Heart left ventricle (tissue), 13 donors: ENCODE measurements around the gene FNDC3B.

Source experiments
- POLR2A ChIP-seq, 2 donors: fragments of 450-650 bp; IDR thresholded peaks; one replicate each; pipeline ENCODE4 v1.6.1; 2017; ENCODE audit warnings: antibody characterized with exemption in 2 of 2, mild to moderate bottlenecking in 2 of 2, moderate library complexity in 2 of 2
- TF ChIP-seq, protein P1 (sequence below), 12 donors: fragments of 200-600 bp; sonication (generic) in 4 of 12; IDR thresholded peaks; one replicate each; pipeline versions ENCODE4 v1.5.0 to v1.8.0; 2018 to 2022; ENCODE audit warnings: antibody characterized with exemption in 12 of 12, mild to moderate bottlenecking in 5 of 12
- donor health status: ischemic (EF 13 %, LVEDD 7.1; RV severe dilation, severe dysfunction).
- donor health status: DM: no; HTN: yes; CAD: no.
- donor health status: DM: no; HTN: no; CAD: no.
- donor health status: ischemic (EF 25% LVEDD 6.9; RV normal size, moderate dysfunction).
- donor health status: ischemic (EF 25% LVEDD 5.7; RV mildly dilated, moderate dysfunction).
- donor health status: ischemic (EF 35%, LVEDD 5.7; RV mildly dilated, moderate dysfunction).
- donor health status: nonischemic (EF 11% LVEDD 7.7; RV severe dilation, severe dysfunction).
- donor health status: DM: yes; HTN: yes; CAD: no.
- donor health status: PGD.
- donor health status: ischemic (EF 29% LVEDD 5.4; RV normal size, mild dysfunction).
- donor health status: nonischemic (EF 23%, LVEDD 6.1; RV moderate dilation, normal function).

DNA sequence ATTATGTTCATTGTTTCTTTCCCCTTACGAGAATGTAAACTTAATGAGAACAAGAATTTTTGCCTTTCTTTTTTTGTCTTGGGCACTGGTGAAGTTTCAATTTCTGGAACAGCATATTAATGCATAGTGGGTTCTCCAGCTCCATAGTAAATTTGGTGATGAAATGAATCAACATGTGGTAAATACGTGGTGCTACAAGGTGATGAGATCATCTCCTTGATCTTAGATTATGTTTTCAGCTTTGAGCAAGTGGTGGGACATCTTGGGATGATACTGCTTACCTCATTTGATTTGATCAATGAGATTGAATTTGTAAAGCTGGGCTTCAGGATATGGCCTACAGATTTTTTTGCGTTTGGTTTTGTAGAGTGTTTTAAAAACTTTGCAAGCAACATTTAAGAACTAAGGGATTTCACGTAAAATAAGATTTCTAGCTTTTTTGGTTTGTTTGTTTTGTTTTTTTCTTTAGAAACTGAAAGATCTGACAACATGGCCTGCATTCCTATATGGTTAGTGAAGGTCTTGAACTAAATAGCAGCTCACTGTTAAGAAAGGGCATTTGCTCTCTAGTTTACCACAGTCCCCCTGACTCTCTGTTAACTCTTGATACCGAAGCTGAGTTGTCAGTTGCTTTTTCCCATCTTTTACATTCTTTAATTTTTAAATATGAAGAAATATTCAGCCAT lies 45.6 kb downstream of the FNDC3B start:
- TF ChIP-seq, protein P1, sequence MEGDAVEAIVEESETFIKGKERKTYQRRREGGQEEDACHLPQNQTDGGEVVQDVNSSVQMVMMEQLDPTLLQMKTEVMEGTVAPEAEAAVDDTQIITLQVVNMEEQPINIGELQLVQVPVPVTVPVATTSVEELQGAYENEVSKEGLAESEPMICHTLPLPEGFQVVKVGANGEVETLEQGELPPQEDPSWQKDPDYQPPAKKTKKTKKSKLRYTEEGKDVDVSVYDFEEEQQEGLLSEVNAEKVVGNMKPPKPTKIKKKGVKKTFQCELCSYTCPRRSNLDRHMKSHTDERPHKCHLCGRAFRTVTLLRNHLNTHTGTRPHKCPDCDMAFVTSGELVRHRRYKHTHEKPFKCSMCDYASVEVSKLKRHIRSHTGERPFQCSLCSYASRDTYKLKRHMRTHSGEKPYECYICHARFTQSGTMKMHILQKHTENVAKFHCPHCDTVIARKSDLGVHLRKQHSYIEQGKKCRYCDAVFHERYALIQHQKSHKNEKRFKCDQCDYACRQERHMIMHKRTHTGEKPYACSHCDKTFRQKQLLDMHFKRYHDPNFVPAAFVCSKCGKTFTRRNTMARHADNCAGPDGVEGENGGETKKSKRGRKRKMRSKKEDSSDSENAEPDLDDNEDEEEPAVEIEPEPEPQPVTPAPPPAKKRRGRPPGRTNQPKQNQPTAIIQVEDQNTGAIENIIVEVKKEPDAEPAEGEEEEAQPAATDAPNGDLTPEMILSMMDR (IDR thresholded peaks at IDR 0.05): no peak
- TF ChIP-seq POLR2A (IDR thresholded peaks at IDR 0.05): no peak
